ENCODE results near the gene COL6A5.

Gene COL6A5

GRCh38 chr3:130345487-130346079, at the start of gene COL6A5:
COL6A5 (plus strand) TSS chr3:130345672; CDS start chr3:130373639, 27,967 bp downstream.
- Histone ChIP-seq H3K9me3 (ENCODE audit: control insufficient read depth, insufficient read depth, low read length) (no peaks in the 10 kb centered on the region), H3K4me1 (ENCODE audit: control insufficient read depth, insufficient read depth, low read length) (no peaks in the 10 kb centered on the region), H3K36me3 (ENCODE audit: control insufficient read depth, insufficient read depth, low read length) (no peaks in the 10 kb centered on the region), H3K27me3 (ENCODE audit: control insufficient read depth, insufficient read depth, low read length) (peaks cover 7% of the 10 kb centered on the region; the same call in 1 of the 2 replicates), H3K4me3 (ENCODE audit: low read length) (peak within 1 kb of the TSS; percentile 30; the same call in 1 of the 2 replicates), H3K27ac (ENCODE audit: low read length) (no peak within 1 kb of the TSS)
- DNase-seq (ENCODE audit: low read depth, low spot score), result no peak
- no CpG with 5 or more reads among the region's 41 CpGs for WGBS (ENCODE audit: insufficient coverage, insufficient read length)

GRCh38 chr3:130299531-130299930, 45.9 kb upstream of the COL6A5 start:
- no CpG with 5 or more reads among the region's 2 CpGs for WGBS (ENCODE audit: insufficient coverage, insufficient read length)

GRCh38 chr3:130300888-130301287, 44.6 kb upstream of the COL6A5 start:
- Histone ChIP-seq H3K27ac (ENCODE audit: low read length) (no peak overlapping the region), H3K4me3 (ENCODE audit: low read length) (no peak overlapping the region), H3K27me3 (ENCODE audit: control insufficient read depth, insufficient read depth, low read length) (no peaks in the 10 kb centered on the region), H3K9me3 (ENCODE audit: control insufficient read depth, insufficient read depth, low read length) (no peaks in the 10 kb centered on the region), H3K4me1 (ENCODE audit: control insufficient read depth, insufficient read depth, low read length) (no peaks in the 10 kb centered on the region), H3K36me3 (ENCODE audit: control insufficient read depth, insufficient read depth, low read length) (no peaks in the 10 kb centered on the region)
- no peak for DNase-seq (ENCODE audit: low read depth, low spot score)
- 100% methylated on average over 4 of the region's 11 CpGs for WGBS (ENCODE audit: insufficient coverage, insufficient read length)

More at GRCh38 chr3:130299531-130299930, 45.9 kb upstream of the COL6A5 start:
- Histone ChIP-seq H3K9me3 (ENCODE audit: control insufficient read depth, insufficient read depth, low read length) (no peaks in the 10 kb centered on the region), H3K27me3 (ENCODE audit: control insufficient read depth, insufficient read depth, low read length) (no peaks in the 10 kb centered on the region), H3K27ac (ENCODE audit: low read length) (no peak overlapping the region), H3K36me3 (ENCODE audit: control insufficient read depth, insufficient read depth, low read length) (no peaks in the 10 kb centered on the region), H3K4me1 (ENCODE audit: control insufficient read depth, insufficient read depth, low read length) (no peaks in the 10 kb centered on the region), H3K4me3 (ENCODE audit: low read length) (no peak overlapping the region)
- DNase-seq (ENCODE audit: low read depth, low spot score), result no peak

GRCh38 chr3:130310109-130310508, 35.4 kb upstream of the COL6A5 start:
- Histone ChIP-seq H3K27me3 (ENCODE audit: control insufficient read depth, insufficient read depth, low read length) (no peaks in the 10 kb centered on the region), H3K27ac (ENCODE audit: low read length) (no peak overlapping the region), H3K9me3 (ENCODE audit: control insufficient read depth, insufficient read depth, low read length) (no peaks in the 10 kb centered on the region), H3K4me1 (ENCODE audit: control insufficient read depth, insufficient read depth, low read length) (no peaks in the 10 kb centered on the region), H3K36me3 (ENCODE audit: control insufficient read depth, insufficient read depth, low read length) (no peaks in the 10 kb centered on the region), H3K4me3 (ENCODE audit: low read length) (no peak overlapping the region)
- WGBS (ENCODE audit: insufficient coverage, insufficient read length), result no CpG with 5 or more reads among the region's 4 CpGs
- DNase-seq (ENCODE audit: low read depth, low spot score), result no peak

- no peaks in the 10 kb centered on the region for H3K36me3 ChIP-seq (ENCODE audit: control insufficient read depth, insufficient read depth, low read length)
- no peak overlapping the region for H3K4me3 ChIP-seq (ENCODE audit: low read length)
- no peak for DNase-seq (ENCODE audit: low read depth, low spot score)
- H3K27me3 ChIP-seq (ENCODE audit: control insufficient read depth, insufficient read depth, low read length), result no peaks in the 10 kb centered on the region
- no peaks in the 10 kb centered on the region for H3K4me1 ChIP-seq (ENCODE audit: control insufficient read depth, insufficient read depth, low read length)
- no peak overlapping the region for H3K27ac ChIP-seq (ENCODE audit: low read length)
- no peaks in the 10 kb centered on the region for H3K9me3 ChIP-seq (ENCODE audit: control insufficient read depth, insufficient read depth, low read length)
Observed at GRCh38 chr3:130312374-130312773, 33.1 kb upstream of the COL6A5 start.

GRCh38 chr3:130316169-130316568, 29.3 kb upstream of the COL6A5 start:
- no peak for DNase-seq (ENCODE audit: low read depth, low spot score)
- Histone ChIP-seq H3K4me3 (ENCODE audit: low read length) (no peak overlapping the region), H3K9me3 (ENCODE audit: control insufficient read depth, insufficient read depth, low read length) (no peaks in the 10 kb centered on the region), H3K27me3 (ENCODE audit: control insufficient read depth, insufficient read depth, low read length) (no peaks in the 10 kb centered on the region), H3K36me3 (ENCODE audit: control insufficient read depth, insufficient read depth, low read length) (no peaks in the 10 kb centered on the region), H3K27ac (ENCODE audit: low read length) (no peak overlapping the region), H3K4me1 (ENCODE audit: control insufficient read depth, insufficient read depth, low read length) (no peaks in the 10 kb centered on the region)
- WGBS (ENCODE audit: insufficient coverage, insufficient read length), result no CpG with 5 or more reads among the region's 2 CpGs

- no peak overlapping the region for H3K27ac ChIP-seq (ENCODE audit: low read length)
- no peaks in the 10 kb centered on the region for H3K36me3 ChIP-seq (ENCODE audit: control insufficient read depth, insufficient read depth, low read length)
- WGBS (ENCODE audit: insufficient coverage, insufficient read length), result no CpG with 5 or more reads among the region's 1 CpG
- no peaks in the 10 kb centered on the region for H3K9me3 ChIP-seq (ENCODE audit: control insufficient read depth, insufficient read depth, low read length)
- no peaks in the 10 kb centered on the region for H3K4me1 ChIP-seq (ENCODE audit: control insufficient read depth, insufficient read depth, low read length)
- DNase-seq (ENCODE audit: low read depth, low spot score), result no peak
- H3K4me3 ChIP-seq (ENCODE audit: low read length), result no peak overlapping the region
- H3K27me3 ChIP-seq (ENCODE audit: control insufficient read depth, insufficient read depth, low read length), result no peaks in the 10 kb centered on the region
Observed at GRCh38 chr3:130323503-130323902, 22.0 kb upstream of the COL6A5 start.

GRCh38 chr3:130340766-130341165, 4.7 kb upstream of the COL6A5 start:
- no peaks in the 10 kb centered on the region; the same call in 1 of the 2 replicates for H3K27me3 ChIP-seq (ENCODE audit: control insufficient read depth, insufficient read depth, low read length)
- H3K4me1 ChIP-seq (ENCODE audit: control insufficient read depth, insufficient read depth, low read length), result no peaks in the 10 kb centered on the region
- no peak overlapping the region for H3K27ac ChIP-seq (ENCODE audit: low read length)
- no CpG with 5 or more reads among the region's 1 CpG for WGBS (ENCODE audit: insufficient coverage, insufficient read length)
- H3K36me3 ChIP-seq (ENCODE audit: control insufficient read depth, insufficient read depth, low read length), result no peaks in the 10 kb centered on the region
- H3K9me3 ChIP-seq (ENCODE audit: control insufficient read depth, insufficient read depth, low read length), result no peaks in the 10 kb centered on the region
- no peak overlapping the region for H3K4me3 ChIP-seq (ENCODE audit: low read length)
- DNase-seq (ENCODE audit: low read depth, low spot score), result no peak

GRCh38 chr3:130341388-130341787, 4.1 kb upstream of the COL6A5 start:
- H3K27ac ChIP-seq (ENCODE audit: low read length), result no peak overlapping the region
- no peak for DNase-seq (ENCODE audit: low read depth, low spot score)
- no peaks in the 10 kb centered on the region for H3K9me3 ChIP-seq (ENCODE audit: control insufficient read depth, insufficient read depth, low read length)
- no peak overlapping the region for H3K4me3 ChIP-seq (ENCODE audit: low read length)
- H3K36me3 ChIP-seq (ENCODE audit: control insufficient read depth, insufficient read depth, low read length), result no peaks in the 10 kb centered on the region
- no peaks in the 10 kb centered on the region for H3K4me1 ChIP-seq (ENCODE audit: control insufficient read depth, insufficient read depth, low read length)
- H3K27me3 ChIP-seq (ENCODE audit: control insufficient read depth, insufficient read depth, low read length), result peaks cover 6% of the 10 kb centered on the region; the same call in 1 of the 2 replicates

GRCh38 chr3:130341882-130342281, 3.6 kb upstream of the COL6A5 start:
- Histone ChIP-seq H3K36me3 (ENCODE audit: control insufficient read depth, insufficient read depth, low read length) (no peaks in the 10 kb centered on the region), H3K27ac (ENCODE audit: low read length) (no peak overlapping the region), H3K4me3 (ENCODE audit: low read length) (no peak overlapping the region), H3K4me1 (ENCODE audit: control insufficient read depth, insufficient read depth, low read length) (no peaks in the 10 kb centered on the region), H3K9me3 (ENCODE audit: control insufficient read depth, insufficient read depth, low read length) (no peaks in the 10 kb centered on the region), H3K27me3 (ENCODE audit: control insufficient read depth, insufficient read depth, low read length) (peaks cover 7% of the 10 kb centered on the region; the same call in 1 of the 2 replicates)
- no CpG with 5 or more reads among the region's 4 CpGs for WGBS (ENCODE audit: insufficient coverage, insufficient read length)
- DNase-seq (ENCODE audit: low read depth, low spot score), result no peak
